ENCODE data around the gene EPB41. TPM values are rescaled to one million over a fixed set of nuclear protein-coding genes. Genes with fewer than 3 reads are reported as not detected.

The EPB41 gene
- total and polyA plus RNA-seq, 9 of the 15 experiments (the other 6 are each of a cell fraction or from before 2014, with no cell fraction given), result 3.7 to 213 (median 141) TPM

DNA sequence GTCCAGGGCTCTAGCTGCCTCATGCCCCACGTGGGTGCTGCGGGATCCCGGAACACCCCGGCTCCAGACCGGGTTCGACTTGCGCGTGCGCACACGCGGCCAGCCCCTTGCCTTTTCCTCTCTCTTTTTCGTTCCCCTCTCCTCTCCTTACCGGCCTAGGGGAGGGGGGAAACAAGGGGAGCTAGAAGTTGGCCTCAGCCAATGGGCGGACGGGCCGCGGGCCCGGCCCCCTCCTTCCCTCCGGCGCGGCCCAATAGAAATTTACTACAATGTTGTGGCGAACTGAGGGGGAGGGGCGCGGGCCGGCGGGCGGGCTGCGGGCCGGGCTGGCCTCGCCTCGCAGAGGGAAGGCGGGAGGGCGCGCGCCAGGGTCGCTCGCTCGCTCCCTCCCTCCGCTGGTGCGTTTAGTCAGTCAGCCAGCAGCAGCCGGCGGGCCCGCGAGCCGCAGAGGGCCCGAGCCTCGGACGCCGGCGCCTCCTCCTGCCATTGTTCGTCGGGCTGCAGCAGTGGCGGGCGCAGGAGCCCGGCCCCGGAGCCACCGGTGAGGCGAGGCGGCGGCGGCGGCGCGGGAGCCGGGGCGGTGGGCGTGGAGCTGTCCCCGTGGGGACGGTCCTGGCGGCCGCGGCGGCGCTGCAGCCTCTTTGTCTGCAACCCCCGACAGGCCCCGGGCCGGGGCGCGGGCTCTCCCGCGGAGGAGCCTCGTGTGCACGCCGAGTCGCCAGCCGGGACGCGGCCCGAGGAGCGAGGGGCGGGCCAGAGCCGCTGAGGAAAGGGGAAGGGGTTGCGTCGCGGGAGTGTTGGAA, at the start of gene EPB41 (continued):
- TF ChIP-seq, protein P1, sequence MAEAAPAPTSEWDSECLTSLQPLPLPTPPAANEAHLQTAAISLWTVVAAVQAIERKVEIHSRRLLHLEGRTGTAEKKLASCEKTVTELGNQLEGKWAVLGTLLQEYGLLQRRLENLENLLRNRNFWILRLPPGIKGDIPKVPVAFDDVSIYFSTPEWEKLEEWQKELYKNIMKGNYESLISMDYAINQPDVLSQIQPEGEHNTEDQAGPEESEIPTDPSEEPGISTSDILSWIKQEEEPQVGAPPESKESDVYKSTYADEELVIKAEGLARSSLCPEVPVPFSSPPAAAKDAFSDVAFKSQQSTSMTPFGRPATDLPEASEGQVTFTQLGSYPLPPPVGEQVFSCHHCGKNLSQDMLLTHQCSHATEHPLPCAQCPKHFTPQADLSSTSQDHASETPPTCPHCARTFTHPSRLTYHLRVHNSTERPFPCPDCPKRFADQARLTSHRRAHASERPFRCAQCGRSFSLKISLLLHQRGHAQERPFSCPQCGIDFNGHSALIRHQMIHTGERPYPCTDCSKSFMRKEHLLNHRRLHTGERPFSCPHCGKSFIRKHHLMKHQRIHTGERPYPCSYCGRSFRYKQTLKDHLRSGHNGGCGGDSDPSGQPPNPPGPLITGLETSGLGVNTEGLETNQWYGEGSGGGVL (CRISPR knock-in tag; IDR thresholded peaks at IDR 0.05), result no peak
- TF ChIP-seq, protein P2, sequence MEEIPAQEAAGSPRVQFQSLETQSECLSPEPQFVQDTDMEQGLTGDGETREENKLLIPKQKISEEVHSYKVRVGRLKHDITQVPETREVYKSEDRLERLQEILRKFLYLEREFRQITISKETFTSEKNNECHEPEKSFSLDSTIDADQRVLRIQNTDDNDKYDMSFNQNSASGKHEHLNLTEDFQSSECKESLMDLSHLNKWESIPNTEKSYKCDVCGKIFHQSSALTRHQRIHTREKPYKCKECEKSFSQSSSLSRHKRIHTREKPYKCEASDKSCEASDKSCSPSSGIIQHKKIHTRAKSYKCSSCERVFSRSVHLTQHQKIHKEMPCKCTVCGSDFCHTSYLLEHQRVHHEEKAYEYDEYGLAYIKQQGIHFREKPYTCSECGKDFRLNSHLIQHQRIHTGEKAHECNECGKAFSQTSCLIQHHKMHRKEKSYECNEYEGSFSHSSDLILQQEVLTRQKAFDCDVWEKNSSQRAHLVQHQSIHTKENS (CRISPR knock-in tag; IDR thresholded peaks at IDR 0.05), result no peak
- TF ChIP-seq, protein P3, sequence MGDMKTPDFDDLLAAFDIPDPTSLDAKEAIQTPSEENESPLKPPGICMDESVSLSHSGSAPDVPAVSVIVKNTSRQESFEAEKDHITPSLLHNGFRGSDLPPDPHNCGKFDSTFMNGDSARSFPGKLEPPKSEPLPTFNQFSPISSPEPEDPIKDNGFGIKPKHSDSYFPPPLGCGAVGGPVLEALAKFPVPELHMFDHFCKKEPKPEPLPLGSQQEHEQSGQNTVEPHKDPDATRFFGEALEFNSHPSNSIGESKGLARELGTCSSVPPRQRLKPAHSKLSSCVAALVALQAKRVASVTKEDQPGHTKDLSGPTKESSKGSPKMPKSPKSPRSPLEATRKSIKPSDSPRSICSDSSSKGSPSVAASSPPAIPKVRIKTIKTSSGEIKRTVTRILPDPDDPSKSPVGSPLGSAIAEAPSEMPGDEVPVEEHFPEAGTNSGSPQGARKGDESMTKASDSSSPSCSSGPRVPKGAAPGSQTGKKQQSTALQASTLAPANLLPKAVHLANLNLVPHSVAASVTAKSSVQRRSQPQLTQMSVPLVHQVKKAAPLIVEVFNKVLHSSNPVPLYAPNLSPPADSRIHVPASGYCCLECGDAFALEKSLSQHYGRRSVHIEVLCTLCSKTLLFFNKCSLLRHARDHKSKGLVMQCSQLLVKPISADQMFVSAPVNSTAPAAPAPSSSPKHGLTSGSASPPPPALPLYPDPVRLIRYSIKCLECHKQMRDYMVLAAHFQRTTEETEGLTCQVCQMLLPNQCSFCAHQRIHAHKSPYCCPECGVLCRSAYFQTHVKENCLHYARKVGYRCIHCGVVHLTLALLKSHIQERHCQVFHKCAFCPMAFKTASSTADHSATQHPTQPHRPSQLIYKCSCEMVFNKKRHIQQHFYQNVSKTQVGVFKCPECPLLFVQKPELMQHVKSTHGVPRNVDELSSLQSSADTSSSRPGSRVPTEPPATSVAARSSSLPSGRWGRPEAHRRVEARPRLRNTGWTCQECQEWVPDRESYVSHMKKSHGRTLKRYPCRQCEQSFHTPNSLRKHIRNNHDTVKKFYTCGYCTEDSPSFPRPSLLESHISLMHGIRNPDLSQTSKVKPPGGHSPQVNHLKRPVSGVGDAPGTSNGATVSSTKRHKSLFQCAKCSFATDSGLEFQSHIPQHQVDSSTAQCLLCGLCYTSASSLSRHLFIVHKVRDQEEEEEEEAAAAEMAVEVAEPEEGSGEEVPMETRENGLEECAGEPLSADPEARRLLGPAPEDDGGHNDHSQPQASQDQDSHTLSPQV (IDR thresholded peaks at IDR 0.05), result peak; percentile 75
- TF ChIP-seq, protein P4, sequence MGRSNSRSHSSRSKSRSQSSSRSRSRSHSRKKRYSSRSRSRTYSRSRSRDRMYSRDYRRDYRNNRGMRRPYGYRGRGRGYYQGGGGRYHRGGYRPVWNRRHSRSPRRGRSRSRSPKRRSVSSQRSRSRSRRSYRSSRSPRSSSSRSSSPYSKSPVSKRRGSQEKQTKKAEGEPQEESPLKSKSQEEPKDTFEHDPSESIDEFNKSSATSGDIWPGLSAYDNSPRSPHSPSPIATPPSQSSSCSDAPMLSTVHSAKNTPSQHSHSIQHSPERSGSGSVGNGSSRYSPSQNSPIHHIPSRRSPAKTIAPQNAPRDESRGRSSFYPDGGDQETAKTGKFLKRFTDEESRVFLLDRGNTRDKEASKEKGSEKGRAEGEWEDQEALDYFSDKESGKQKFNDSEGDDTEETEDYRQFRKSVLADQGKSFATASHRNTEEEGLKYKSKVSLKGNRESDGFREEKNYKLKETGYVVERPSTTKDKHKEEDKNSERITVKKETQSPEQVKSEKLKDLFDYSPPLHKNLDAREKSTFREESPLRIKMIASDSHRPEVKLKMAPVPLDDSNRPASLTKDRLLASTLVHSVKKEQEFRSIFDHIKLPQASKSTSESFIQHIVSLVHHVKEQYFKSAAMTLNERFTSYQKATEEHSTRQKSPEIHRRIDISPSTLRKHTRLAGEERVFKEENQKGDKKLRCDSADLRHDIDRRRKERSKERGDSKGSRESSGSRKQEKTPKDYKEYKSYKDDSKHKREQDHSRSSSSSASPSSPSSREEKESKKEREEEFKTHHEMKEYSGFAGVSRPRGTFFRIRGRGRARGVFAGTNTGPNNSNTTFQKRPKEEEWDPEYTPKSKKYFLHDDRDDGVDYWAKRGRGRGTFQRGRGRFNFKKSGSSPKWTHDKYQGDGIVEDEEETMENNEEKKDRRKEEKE (IDR thresholded peaks at IDR 0.05; ENCODE audit: borderline replicate concordance in 1 of 2, control insufficient read depth in 1 of 2, low read depth in 2 of 2, low read length in 1 of 2), result no peak
- TF ChIP-seq SRSF3 (IDR thresholded peaks at IDR 0.05; ENCODE audit: insufficient read depth, low read length) (no peak), ZNF175 (CRISPR knock-in tag; IDR thresholded peaks at IDR 0.05; ENCODE audit: low read depth) (no peak), MAFG (tag; conservative IDR thresholded peaks at IDR 0.05) (no peak)
- TF ChIP-seq, protein P5, sequence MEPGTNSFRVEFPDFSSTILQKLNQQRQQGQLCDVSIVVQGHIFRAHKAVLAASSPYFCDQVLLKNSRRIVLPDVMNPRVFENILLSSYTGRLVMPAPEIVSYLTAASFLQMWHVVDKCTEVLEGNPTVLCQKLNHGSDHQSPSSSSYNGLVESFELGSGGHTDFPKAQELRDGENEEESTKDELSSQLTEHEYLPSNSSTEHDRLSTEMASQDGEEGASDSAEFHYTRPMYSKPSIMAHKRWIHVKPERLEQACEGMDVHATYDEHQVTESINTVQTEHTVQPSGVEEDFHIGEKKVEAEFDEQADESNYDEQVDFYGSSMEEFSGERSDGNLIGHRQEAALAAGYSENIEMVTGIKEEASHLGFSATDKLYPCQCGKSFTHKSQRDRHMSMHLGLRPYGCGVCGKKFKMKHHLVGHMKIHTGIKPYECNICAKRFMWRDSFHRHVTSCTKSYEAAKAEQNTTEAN (CRISPR knock-in tag; IDR thresholded peaks at IDR 0.05), result no peak
- TF ChIP-seq, protein P6, sequence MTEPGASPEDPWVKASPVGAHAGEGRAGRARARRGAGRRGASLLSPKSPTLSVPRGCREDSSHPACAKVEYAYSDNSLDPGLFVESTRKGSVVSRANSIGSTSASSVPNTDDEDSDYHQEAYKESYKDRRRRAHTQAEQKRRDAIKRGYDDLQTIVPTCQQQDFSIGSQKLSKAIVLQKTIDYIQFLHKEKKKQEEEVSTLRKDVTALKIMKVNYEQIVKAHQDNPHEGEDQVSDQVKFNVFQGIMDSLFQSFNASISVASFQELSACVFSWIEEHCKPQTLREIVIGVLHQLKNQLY (CRISPR knock-in tag; conservative IDR thresholded peaks at IDR 0.05), result no peak
- TF ChIP-seq, protein P7, sequence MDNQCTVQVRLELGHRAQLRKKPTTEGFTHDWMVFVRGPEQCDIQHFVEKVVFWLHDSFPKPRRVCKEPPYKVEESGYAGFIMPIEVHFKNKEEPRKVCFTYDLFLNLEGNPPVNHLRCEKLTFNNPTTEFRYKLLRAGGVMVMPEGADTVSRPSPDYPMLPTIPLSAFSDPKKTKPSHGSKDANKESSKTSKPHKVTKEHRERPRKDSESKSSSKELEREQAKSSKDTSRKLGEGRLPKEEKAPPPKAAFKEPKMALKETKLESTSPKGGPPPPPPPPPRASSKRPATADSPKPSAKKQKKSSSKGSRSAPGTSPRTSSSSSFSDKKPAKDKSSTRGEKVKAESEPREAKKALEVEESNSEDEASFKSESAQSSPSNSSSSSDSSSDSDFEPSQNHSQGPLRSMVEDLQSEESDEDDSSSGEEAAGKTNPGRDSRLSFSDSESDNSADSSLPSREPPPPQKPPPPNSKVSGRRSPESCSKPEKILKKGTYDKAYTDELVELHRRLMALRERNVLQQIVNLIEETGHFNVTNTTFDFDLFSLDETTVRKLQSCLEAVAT (IDR thresholded peaks at IDR 0.05), result no peak
